HG03095 (cell line): ENCODE data around the gene ATG7.

Experiments used
- ATAC-seq: cut with Tn5 transposase; IDR thresholded peaks from one replicate; pipeline ENCODE4 v1.9.1; 2021; ENCODE audit warnings: moderate library complexity; ENCODE audit not compliant: unreplicated experiment

ATG7 gene

GRCh38 chr3:11290743-11291680 is 18.8 kb downstream of the ATG7 start:
- ATAC-seq: peak; percentile 36

GRCh38 chr3:11291808-11292207 is 19.6 kb downstream of the ATG7 start:
- no peak for ATAC-seq

GRCh38 chr3:11297126-11297525 is 24.9 kb downstream of the ATG7 start:
- no peak for ATAC-seq

GRCh38 chr3:11300970-11301369 is 28.8 kb downstream of the ATG7 start:
- peak; percentile 90 for ATAC-seq

GRCh38 chr3:11302444-11302843 is 30.2 kb downstream of the ATG7 start:
- ATAC-seq: no peak

GRCh38 chr3:11304175-11304574 is 32.0 kb downstream of the ATG7 start:
- no peak for ATAC-seq

- no peak for ATAC-seq
Observed at GRCh38 chr3:11305509-11305908, 33.3 kb downstream of the ATG7 start.

GRCh38 chr3:11306817-11307589 is 34.8 kb downstream of the ATG7 start:
- no peak for ATAC-seq

- no peak for ATAC-seq
Observed at GRCh38 chr3:11307830-11308432, 35.7 kb downstream of the ATG7 start.

GRCh38 chr3:11310258-11310657 is 38.1 kb downstream of the ATG7 start:
- ATAC-seq: no peak

GRCh38 chr3:11312166-11312565 is 40.0 kb downstream of the ATG7 start:
- no peak for ATAC-seq

- no peak for ATAC-seq
Observed at GRCh38 chr3:11317300-11317699, 45.1 kb downstream of the ATG7 start.

GRCh38 chr3:11322931-11323330 is 50.7 kb downstream of the ATG7 start:
- no peak for ATAC-seq

GRCh38 chr3:11323813-11324212 is 51.6 kb downstream of the ATG7 start:
- ATAC-seq: no peak

GRCh38 chr3:11327619-11328018 is 55.4 kb downstream of the ATG7 start:
- ATAC-seq: no peak

- ATAC-seq: no peak
Observed at GRCh38 chr3:11328196-11328945, 56.2 kb downstream of the ATG7 start.

GRCh38 chr3:11329777-11330176 is 57.6 kb downstream of the ATG7 start:
- ATAC-seq: no peak

GRCh38 chr3:11331101-11331500 is 58.9 kb downstream of the ATG7 start:
- no peak for ATAC-seq

- peak; percentile 60 for ATAC-seq
Observed at GRCh38 chr3:11335056-11335608, 62.9 kb downstream of the ATG7 start.

- ATAC-seq: no peak
Observed at GRCh38 chr3:11339541-11339940, 67.3 kb downstream of the ATG7 start.

GRCh38 chr3:11346416-11346815 is 74.2 kb downstream of the ATG7 start:
- ATAC-seq: no peak
